ENCODE results near the gene HSPA1L.
"Not testable (repeated sequence)": the region's sequence is repeated elsewhere in the genome, so short reads cannot be mapped to it uniquely, and the experiment has no call there.

The HSPA1L gene

DNA sequence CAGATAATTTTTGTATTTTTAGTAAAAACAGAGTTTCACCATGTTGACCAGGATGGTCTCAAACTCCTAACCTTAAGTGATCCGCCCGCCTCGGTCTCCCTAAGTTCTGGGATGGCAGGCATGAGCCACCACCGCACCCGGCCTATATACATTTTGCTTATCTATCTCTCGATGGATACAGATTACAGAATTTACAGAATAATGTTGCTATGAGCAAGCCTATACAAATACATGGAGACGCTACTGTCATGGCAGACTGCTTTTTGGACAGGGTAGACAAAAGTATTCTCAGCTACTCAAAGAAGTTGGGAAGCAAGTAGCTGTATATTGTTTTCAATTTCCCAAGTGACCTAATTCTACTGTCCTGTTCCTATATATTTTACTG lies 1.6 kb downstream of the HSPA1L start:
- no peak for DNase-seq (ENCODE audit: low read depth)

DNA sequence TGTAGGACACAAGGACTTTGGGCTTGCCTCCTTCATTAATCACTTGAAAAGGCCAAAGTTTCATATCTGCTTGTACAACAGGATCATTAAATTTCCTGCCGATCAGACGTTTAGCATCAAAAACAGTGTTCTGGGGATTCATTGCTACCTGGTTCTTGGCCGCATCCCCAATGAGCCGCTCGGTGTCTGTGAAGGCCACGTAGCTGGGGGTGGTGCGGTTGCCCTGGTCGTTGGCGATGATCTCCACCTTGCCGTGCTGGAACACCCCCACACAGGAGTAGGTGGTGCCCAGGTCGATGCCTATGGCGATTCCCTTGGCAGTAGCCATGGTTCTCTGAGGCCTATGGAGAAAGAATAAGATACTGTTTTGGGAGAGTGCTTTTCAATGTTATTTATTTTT lies 3.4 kb downstream of the HSPA1L start:
- DNase-seq (ENCODE audit: low read depth) = no peak

DNA sequence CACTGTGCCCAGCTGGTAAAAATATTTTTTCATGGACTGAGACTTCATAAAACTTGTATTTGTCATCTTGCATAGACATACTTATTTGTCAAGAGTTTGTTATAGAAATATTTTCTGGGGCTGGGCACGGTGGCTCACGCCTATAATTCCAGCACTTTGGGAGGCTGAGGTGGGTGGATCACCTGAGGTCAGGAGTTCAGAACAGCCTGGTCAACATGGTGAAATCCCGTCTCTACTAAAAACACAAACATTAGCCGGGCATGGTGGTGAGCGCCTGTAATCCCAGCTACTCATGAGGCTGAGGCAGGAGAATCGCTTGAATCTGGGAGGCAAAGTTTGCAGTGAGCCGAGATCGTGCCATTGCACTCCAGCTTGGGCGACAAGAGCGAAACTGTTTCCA lies 6.5 kb downstream of the HSPA1L start:
- DNase-seq (ENCODE audit: low read depth) = not testable (repeated sequence)

DNA sequence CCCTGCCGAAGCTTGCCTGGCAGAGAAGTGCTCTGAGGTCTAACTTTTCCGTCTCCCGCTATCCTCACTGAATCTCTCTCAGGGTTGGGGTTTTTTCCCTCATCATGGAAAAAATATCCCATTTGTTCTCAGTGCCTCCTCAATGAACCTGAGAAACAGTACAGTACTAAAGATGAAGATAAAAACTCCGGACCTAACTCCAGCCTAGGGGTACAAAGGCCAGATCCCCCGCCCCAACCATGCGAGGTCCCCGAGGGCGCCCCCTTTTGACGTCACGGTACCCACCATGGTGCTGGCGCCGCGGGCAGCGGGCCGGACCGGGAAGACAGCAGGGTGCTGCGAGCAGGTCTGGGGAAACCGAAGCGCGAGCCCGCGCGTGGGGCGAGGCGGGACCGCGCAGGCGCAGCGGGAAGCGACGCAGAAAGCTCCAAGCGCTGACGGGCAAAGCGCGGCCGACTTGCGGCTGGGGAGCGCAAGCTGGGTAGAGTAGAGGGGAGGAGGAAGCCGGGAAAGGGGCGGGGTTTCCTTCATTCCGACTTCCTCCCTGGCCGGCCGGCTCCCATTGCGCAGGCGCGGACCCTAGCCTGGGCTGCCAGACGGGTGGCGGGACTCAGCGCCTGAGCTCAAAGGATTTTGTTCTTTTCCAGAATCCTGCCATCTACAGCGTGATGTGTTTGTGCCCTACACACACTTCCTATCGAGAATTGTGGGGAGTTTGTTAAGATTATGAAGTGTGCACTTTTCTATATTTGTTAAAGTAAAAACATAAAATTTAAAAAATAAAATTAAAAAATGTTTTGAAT lies 8.4 kb downstream of the HSPA1L start, which contains the start of gene LSM2:
Gene LSM2, minus strand, starts transcription at position 497 of the 803 bp plus-strand sequence. Its CDS starts 209 bp downstream, at position 288.
- peak; percentile 95 for DNase-seq (ENCODE audit: low read depth)

DNA sequence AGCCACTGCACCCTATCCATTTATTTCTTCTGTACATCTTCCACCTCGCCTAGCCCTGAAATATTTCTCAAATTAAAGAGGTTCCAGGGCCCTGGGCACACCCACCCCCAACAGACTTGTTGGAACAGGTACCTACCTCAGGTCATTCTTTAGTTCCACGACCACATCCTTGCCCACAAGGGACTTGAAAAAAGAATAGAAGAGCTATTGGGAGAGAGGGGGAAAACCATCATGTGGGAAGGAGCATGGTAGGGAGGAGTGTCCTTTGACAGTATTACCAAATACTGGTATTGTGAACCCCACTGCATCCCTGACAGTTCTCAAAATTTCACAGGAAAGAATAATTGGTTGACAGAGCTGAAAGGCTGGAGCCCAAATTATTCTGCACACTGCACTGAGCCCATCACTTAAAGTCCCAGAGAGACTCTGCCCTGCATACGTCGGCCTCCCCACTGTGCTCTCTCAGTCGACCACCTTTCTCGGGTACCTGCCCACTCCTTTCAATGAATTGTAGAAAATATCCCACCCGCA lies 9.1 kb downstream of the HSPA1L start:
- DNase-seq (ENCODE audit: low read depth) = no peak

DNA sequence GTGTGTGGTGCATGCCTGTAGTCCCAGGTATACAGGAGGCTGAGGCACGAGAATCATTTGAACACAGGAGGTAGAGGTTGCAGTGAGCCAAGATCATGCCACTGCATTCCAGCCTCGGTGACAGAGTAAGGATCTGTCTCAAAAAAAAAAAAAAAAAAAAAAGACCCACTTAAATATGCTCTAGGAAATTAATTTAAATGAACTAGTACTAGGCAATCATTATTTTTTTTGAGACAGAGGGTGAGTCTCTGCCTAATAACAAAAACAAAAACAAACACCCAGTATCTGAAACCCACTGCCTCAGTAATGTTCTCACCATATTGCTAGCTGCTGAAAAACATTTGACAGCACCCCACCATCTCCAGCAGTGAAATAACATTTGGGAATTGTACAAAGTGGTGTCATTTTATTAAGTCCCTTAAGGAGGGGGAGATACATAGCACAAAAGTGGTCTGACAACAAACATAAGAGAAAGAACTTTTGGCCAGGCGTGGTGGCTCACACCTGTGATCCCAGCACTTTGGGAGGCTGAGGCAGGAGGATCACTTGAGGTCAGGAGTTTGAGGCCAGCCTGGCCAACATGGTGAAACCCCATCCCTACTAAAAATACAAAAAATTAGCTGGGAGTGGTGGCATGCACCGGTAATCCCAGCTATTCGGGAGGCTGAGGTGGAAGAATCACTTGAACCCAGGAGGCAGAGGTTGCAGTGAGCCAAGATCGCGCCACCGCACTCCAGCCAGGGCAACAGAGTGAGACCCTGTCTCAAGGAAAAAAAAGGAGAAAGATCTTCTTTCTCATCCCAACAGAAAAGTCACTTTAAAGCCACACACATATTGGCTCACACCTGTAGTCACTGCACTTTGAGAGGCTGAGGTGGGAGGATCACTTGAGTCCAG lies 13.8 kb downstream of the HSPA1L start:
- DNase-seq (ENCODE audit: low read depth) = not testable (repeated sequence)

DNA sequence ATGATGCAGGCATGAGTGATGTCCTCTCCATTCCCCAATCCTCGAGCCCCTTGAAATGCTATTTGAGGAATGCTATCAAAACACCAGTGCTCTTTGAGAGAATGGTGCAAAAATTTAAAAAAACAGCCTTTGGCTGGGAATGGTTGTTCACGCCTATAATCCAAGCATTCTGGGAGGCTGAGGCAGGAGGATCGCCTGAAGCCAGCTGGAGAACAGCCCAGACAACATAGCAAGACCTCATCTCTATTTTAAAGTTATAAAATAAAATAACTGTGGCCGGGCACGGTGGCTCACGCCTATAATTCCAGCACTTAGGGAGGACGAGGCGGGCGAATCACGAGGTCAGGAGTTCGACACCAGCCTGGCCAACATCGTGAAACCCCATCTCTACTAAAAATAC lies 15.3 kb downstream of the HSPA1L start:
- no peak for DNase-seq (ENCODE audit: low read depth)

DNA sequence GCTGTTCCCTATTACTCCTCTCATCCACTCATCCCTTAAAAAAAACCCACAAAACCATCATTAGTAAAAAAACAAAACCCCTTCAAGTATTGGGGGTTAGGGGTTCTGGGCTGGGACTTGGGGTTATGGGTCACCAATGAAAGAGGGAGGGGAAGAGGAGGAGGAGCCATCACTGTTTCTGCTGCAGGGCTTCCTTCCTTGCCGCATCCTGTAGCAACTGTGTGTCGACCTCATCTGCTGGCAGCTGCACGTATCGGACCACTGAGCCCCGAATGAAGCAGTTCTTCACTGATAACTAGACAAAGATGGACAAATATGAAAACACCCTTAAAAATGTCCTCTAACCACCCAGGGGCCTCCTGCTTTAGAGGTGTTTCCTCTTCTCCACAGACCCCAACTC lies 17.5 kb downstream of the HSPA1L start:
- DNase-seq (ENCODE audit: low read depth) = no peak

DNA sequence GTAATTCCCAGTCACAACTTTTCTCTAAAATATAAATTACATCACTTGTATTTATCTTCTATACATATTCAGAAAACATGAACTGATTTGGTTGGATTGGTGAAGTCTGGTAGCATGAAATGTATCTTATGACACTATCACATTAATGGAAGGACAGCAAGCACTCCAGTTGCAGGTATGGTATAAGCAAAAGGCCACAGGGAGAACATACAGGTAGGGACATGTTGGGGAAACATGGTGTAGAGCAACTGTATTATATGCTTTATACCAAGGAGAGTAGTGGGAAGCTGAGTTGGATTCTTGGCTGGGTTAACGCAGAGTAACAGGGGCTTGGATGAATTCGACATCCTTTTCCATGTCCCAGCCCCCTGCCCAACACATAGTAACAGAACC lies 18.1 kb downstream of the HSPA1L start:
- DNase-seq (ENCODE audit: low read depth) = no peak

DNA sequence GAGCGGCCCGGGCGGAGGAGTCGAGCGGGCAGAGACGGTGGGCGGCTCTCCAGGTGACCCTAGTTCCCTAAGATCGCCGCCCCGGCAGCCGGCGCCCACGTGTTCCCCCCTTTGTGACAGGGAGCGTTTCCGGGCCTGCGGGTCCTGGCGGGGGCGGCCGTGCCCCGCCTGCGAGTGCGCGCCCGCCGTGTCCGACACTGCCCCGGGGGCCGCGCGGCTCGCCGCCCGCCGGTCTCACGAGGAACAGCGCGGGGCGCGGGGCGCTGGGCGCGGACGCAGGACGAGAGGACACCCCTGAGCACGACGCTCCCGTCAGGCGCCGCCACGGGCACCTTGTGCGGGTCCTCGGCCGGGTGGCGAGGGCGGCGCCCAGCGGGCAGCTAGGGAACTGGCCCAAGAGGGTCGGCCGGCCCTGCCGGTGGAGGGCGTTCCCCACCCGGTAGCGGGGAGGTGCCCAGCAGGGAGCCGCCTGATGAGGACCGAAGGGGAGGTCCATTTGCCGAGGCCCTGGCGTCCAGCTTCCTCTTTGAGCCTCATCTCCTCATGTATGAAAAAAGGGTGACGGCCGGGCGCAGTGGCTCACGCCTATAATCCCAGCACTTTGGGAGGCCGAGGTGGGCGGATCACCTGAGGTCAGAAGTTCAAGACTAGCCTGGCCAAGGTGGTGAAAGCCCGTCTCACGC lies 19.3 kb downstream of the HSPA1L start, which contains the start of gene VARS1:
Gene VARS1, minus strand, starts transcription at position 137 of the 683 bp plus-strand sequence. CDS start 535 bp downstream, outside the sequence.
- DNase-seq (ENCODE audit: low read depth) = peak; percentile 73

DNA sequence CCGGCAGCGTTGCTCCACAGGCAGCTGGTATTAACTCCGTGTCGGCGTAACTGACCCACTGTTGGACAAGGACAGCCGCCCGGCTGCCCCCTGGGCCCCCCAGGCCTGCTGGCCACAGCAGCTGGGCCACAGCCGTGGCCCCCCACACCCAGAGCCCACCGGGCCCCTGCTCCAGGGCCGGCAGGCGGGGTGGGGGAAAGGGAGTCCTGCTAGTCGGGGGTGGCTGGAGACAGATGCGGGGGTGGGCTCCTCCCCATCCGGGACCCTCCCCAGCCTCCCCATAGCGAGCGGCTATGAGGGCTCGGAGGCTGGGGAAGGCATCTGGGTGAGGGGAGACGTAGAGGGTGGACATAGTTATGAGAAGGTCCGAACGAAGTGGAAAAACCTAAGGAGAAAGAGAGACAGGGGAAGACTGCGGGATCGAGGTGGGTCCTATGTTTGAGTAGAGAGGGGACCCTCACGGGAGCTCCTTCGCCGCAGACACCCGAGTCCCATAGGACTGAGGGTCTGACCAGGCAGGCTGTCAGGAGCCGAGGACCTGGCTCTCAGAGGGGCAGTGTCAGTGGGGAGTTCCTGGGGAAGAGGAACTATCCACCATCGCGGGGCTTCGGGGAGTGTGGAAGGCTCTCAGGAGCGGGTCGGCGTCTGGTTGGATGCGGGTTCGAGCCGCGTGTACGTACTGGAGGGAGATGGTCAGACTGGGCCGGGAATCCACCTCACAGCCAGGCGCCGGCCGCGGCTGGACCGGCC lies 20.0 kb downstream of the HSPA1L start:
- DNase-seq (ENCODE audit: low read depth) = no peak

DNA sequence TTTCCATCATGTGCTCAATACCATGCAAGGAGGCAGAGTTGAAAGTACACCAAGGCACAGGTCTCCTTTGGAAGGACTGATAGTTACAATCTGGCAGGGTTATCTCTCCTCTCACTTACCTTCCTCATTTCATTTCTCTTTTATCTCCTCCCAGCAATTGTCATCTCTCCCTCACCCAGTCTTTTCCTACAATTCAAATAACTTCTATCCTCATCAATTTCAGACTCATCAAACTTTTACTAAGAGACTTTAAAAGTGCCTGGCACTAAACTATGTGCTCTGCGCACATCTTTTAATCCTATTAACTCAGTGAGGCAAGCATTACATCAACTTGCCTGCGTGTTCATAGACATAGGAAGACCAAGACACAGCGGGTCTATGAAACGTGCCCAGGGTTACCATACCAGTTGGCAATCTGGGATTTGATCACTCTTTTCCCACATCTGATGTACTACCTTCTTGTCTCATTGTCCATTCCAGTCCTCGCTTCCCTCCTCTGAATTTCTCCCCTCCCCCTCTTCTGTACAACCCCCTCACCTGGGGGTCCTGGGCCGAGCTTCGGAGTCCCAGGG lies 20.7 kb downstream of the HSPA1L start:
- no peak for DNase-seq (ENCODE audit: low read depth)

DNA sequence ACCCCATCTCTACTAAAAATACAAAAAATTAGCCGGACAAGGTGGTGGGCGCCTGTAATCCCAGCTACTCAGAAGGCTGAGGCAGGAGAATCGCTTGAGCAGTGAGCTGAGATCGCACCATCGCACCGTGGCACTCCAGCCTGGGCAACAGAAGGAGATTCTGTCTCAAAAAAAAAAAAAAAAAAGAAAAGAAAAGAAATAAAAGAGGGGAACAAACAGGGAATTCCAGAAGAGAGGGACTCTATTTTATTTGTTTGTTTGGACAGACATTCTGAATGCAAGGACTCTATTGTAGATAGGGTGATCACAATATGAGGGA lies 21.2 kb downstream of the HSPA1L start:
- not testable (repeated sequence) for DNase-seq (ENCODE audit: low read depth)

DNA sequence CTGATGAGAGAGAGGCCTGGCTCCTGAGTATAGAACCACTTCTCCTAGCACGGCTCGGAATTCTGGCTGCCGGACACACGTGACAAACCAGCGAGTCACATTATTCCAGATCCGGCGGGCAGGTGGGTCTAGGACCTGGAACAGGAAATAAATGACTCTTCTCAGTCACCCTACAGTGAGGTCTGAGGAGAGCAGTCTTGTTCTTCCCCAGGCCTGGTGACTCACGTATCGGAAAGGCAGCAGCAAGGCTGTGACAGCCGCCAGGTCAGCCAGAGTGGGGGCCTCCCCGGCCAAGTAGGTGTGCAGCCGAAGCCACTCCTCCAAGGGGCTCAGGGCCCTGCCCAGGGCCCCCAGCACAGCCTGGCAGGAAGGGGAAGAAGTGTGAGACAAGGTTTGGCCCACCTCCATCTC lies 22.3 kb downstream of the HSPA1L start:
- DNase-seq (ENCODE audit: low read depth) = no peak

DNA sequence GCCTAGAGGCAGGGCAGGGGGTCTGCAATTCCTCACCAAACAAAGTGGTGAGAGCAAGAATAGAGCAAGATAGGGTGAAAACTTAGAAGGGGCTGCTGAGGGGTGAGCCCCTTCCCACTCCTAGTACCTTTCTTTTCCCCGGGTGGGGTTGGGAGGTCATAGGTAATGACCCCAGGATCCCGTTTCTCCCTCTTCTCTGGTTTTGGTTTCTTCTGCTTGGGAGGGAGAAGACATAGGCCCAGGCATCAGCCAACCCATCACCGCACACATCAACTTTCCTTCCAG lies 23.1 kb downstream of the HSPA1L start:
- DNase-seq (ENCODE audit: low read depth) = no peak

DNA sequence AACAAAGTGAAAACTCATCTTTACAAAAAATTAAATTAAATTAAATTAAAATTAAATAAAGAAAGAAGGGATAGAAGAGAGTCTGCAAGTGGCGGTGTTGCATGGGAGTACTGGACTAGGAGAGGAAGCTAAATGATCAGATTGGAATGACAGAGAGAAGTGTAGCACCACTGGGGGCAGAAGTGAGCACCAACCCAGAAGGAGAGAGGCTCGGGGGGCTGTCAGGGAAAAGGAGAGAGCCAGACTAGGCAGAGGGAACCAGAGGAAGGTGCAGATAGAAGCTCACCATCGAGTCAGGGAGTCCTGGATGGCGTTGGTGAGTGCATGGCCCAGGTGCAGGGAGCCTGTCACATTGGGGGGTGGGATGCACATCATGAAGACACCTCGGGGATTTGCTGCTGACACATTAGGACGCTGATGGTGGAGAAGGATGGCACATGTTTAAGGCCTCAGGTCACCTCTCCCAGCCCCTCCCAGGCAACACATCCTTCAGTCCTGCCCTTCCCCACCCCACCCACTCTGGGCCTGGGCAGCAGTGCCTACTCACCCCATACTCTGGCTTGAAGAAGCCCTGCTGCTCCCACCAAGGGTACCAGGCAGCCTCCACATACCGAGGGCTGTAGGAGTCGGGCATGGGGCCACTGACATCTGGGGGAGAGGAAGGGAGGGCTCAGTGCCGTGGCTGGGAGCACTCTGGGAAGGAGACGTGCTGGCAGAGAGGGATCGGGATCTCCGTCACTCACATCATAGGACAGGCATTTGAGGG lies 23.6 kb downstream of the HSPA1L start:
- DNase-seq (ENCODE audit: low read depth) = no peak

DNA sequence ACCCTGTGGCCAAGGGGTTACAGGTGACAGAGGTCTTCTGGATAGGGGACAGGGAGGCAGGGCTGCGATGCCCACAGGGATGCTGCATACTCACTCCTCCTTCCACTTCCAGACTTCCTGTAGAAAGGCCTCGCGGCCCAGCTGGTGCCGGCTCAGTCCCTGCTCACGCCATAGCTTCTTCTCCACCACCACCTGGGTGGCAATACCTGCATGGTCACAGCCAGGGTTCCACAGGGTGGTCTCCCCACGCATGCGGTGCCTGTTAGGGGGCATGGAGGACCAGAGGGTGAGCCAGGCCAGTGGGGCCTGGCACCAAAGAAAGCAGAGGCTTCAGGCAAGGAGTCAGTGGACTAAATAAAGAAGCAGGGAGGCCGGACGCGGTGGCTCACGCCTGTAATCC lies 29.6 kb downstream of the HSPA1L start:
- no peak for DNase-seq (ENCODE audit: low read depth)

DNA sequence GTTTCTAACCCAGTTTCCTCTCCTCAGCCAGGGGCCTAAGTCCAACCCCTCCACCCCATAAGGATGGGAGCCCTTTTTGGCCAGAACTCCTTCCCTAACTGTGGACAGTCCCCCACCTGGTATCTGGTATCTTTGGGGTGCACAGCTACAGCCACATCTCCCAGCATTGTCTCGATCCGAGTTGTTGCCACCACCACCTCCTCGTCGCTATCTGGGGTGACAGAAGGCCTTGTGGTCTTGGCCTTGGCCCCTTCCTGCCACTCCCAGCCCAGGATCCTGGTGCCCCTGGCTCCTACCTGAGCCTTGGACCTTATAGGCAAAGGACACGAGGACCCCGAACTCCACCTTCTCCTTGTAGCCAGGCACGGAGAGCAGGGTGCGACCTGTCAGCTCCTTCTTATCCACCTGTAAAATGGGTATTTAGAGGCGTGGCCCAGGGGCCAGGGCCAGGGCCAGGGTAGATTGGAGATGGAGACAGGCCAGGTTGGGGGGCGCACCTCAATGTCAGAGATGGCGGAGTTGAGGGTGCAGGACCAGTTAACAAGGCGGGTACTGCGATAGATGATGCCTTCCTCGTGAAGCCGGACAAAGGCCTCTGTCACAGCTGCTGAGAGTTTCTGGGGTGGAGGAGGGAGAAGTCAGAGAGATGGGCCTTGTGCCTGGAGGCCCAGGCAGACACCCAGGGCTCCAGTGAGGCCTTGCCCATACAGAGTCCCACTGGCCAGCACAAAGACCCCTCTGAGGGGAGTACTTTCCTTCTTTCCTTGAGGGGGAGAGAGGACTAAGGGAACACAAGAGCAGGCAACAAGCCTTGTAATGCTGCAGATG lies 30.8 kb downstream of the HSPA1L start:
- no peak for DNase-seq (ENCODE audit: low read depth)

DNA sequence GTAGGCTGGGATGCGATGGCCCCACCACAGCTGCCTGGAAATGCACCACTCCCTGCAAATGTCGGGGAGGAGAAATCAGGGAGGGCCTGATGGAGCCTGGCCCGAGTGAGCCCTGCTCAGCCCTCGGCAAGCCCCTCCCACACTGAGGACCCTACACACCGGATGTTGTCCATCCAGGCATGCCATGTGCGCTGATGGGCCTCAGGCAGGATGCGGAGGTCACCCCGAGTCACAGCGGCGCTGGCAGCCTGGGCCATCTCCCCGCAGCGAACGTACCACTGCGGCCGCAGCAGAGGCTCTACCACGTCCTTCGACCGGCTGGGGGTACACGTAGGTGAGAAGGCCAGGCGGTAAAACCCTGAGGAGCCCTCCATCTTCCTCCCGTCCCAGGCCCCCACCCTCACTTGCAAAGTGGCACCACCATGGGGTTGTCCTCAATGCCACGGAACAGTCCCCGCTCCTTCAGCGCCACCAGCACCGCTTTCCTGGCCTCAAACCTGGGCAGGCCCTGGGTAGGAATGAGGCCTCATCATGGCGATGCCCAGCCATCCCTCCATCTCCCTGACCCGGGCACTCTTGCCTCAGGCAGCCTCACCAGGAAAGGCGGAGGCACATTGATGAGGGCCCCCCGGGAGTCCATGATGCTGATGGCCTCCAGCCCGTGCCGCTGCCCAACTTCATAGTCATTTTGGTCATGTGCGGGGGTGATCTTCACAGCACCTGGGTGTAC lies 32.8 kb downstream of the HSPA1L start:
- no peak for DNase-seq (ENCODE audit: low read depth)
